Breast epithelium (tissue), 3 donors: ENCODE results near the gene CNTN1.

Experiments used
- POLR2A ChIP-seq: fragments of 450-650 bp; IDR thresholded peaks from one replicate; pipeline ENCODE4 v1.6.1; 2016; ENCODE audit warnings: antibody characterized with exemption, mild to moderate bottlenecking, moderate library complexity
- POLR2AphosphoS5 ChIP-seq, 3 donors: sonication (generic); formaldehyde crosslinking; IDR thresholded peaks; one replicate each; pipeline ENCODE4 v1.6.1; 2017; ENCODE audit warnings: antibody characterized with exemption in 3 of 3
- TF ChIP-seq, protein P1 (sequence below), 3 donors: fragments of 450-650 bp; IDR thresholded peaks; one replicate each; pipeline ENCODE4 v1.5.1; 2016 to 2017; ENCODE audit warnings: antibody characterized with exemption in 3 of 3, mild to moderate bottlenecking in 3 of 3, moderate library complexity in 3 of 3

DNA sequence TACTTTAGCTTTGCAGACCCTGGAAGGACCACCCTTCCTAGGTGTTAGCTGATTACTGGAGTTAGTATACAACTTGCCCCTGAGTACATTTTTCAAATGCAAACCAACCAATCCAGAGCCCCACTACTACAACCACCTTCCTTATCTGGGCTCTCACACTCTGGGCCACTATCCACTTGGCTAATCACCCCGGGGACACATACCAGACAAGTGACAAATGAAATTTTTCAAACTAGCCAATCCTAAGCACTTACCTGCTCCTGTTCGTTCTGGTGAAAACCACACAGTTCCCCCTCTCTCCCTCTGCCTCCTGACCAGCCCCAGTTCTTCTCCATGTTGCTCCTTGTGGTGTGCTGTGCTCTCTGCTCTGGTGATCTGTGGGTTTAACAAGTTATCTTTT, 140.4 kb downstream of the CNTN1 start:
- TF ChIP-seq, protein P1, sequence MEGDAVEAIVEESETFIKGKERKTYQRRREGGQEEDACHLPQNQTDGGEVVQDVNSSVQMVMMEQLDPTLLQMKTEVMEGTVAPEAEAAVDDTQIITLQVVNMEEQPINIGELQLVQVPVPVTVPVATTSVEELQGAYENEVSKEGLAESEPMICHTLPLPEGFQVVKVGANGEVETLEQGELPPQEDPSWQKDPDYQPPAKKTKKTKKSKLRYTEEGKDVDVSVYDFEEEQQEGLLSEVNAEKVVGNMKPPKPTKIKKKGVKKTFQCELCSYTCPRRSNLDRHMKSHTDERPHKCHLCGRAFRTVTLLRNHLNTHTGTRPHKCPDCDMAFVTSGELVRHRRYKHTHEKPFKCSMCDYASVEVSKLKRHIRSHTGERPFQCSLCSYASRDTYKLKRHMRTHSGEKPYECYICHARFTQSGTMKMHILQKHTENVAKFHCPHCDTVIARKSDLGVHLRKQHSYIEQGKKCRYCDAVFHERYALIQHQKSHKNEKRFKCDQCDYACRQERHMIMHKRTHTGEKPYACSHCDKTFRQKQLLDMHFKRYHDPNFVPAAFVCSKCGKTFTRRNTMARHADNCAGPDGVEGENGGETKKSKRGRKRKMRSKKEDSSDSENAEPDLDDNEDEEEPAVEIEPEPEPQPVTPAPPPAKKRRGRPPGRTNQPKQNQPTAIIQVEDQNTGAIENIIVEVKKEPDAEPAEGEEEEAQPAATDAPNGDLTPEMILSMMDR (IDR thresholded peaks at IDR 0.05): no peak
- no peak for TF ChIP-seq POLR2A
- TF ChIP-seq POLR2AphosphoS5 (IDR thresholded peaks at IDR 0.05): no peak
